Fibroblast of the aortic adventitia (primary cell): ENCODE data around the gene ACOT7. TPM values are rescaled to one million over a fixed set of nuclear protein-coding genes. Genes with fewer than 3 reads are reported as not detected.

Source experiments
- DNase-seq: peaks from one replicate; pipeline ENCODE4 v3.0.0-alpha.2; 2010; ENCODE audit warnings: low read depth
- H3K4me3 ChIP-seq: 2 replicates; pipeline ENCODE4 v1.5.1; 2011; ENCODE audit warnings: low read depth, mild to moderate bottlenecking, control low read depth, low read length, moderate library complexity
- CTCF ChIP-seq: IDR thresholded peaks from 2 replicates; pipeline ENCODE4 v1.5.1; 2011; ENCODE audit warnings: mild to moderate bottlenecking, low read length, control low read depth, inconsistent platforms; ENCODE audit not compliant: insufficient read depth
- total RNA-seq: library from RNA; depleted of rRNA; stranded (reverse); fragments of >200 nt; gene quantifications from 2 replicates; pipeline ENCODE4 v1.2.3, GENCODE V29; 2012; ENCODE audit warnings: low replicate concordance

Gene ACOT7
- total RNA-seq, 1 donor: 16.0 TPM

DNA sequence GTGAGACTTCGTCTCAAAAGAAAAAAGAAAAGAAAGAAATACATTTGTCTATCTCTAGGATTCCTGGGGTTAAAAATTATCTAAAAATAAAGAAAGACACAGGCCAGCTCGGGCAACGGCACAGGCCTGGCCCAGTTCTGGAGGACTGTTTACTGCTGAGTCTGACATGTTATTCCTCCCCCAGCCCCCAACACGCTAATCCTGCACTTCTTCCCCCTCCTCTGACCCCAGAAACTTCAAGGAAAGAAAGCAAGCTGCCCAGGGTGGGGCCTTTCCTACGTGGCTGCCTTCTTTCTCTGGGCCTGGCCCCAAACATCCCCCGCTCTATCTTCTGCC, 40.0 kb downstream of the ACOT7 start:
- peak; percentile 16 for DNase-seq
- TF ChIP-seq CTCF: no peak
- no peak overlapping the region for H3K4me3 ChIP-seq

GRCh38 chr1:6352138-6352563, 41.4 kb downstream of the ACOT7 start:
- no peak for DNase-seq
- TF ChIP-seq CTCF: no peak
- H3K4me3 ChIP-seq: no peak overlapping the region

DNA sequence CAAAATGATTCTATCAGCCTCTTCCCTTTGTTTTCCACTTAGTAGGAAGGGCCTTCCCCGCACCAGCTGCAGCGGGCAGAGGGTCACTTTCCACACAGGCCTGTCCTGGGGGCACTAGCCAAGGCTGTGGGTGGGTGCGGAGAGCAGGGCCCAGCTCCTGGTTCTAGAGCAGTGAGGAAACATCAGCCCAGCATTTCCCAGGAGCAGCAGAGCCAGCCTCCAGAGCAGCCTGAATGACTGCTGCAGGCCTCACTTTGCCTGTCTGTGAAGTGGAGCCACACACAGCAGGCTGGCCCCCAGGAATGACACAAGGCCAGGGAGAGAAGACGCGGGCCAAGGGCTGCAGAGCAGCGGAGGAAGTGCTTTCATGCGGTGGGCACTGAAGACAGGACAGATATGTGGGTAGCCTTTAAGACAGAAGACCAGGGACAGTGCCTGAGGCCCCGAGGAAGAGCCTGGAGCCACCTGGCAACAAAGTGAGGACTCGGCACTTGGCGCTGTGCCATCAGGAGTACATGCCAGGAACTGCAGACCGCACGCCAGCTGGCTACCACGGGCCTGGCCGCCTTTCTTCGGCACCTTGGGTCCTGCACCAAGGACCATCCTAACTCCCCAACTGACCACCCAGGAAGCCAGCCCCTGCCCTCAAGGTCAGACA, 42.0 kb downstream of the ACOT7 start:
- no peak for DNase-seq
- H3K4me3 ChIP-seq: no peak overlapping the region
- no peak for TF ChIP-seq CTCF

GRCh38 chr1:6350416-6351088, 43.0 kb downstream of the ACOT7 start:
- H3K4me3 ChIP-seq: no peak overlapping the region
- no peak for TF ChIP-seq CTCF
- peak; percentile 13 for DNase-seq

- no peak overlapping the region for H3K4me3 ChIP-seq
- no peak for TF ChIP-seq CTCF
- no peak for DNase-seq
These were observed 44.2 kb downstream of the ACOT7 start for GRCh38 chr1:6349254-6349943.

DNA sequence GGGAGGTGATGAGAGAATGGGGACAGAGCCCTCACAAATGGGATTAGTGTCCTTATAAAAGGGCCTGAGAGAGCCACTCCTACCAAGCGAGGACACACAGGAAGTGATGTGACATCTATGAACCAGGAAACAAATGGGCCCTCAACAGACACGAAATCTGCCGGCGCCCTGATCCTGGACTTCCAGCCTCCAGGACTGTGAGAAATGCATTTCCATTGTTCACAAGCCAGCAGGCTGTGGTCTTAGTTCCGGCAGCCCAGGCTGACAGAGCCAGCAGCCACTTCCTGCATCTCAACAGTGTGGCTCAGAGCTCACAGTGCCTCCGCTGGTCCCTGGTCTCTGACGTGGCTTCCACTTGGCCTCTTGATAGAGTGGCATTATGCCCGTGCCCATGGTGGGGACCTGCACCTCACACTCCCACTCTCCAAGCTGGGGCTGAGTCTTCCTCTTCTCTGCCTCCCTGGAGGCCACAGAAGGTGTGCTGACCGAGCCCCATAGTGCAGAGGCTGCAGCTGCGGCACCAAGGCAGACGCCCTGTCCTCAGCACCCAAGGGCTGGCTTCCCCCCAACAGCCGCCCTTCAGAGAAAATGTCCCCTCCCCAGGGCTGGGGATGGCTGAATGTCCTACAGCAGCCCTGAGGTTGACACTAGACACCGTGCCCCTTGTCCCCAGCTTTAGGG, 44.9 kb downstream of the ACOT7 start:
- H3K4me3 ChIP-seq: no peak overlapping the region
- peak; percentile 59 for DNase-seq
- no peak for TF ChIP-seq CTCF
